Heart left ventricle (tissue), 16 donors: ENCODE data around the gene KIF20A. TPM values are rescaled to one million over a fixed set of nuclear protein-coding genes. Genes with fewer than 3 reads are reported as not detected.
"Not testable (repeated sequence)": the region's sequence is repeated elsewhere in the genome, so short reads cannot be mapped to it uniquely, and the experiment has no call there.

Experiments
- ATAC-seq, 4 donors: fragments of 200-7000 bp; cut with Tn5 transposase; one replicate each; pipeline ENCODE4 v1.9.1; 2020 to 2022; ENCODE audit warnings: moderate library complexity in 4 of 4, mild to moderate bottlenecking in 3 of 4, moderate number of reproducible peaks in 1 of 4
- DNase-seq, 5 donors: peaks; one replicate each; pipeline ENCODE4 v3.0.0-alpha.2; 2020
- H3K27ac ChIP-seq, 12 donors: fragments of 200-600 bp; sonication (generic) in 4 of 12; one replicate each; pipeline versions ENCODE4 v1.5.0 to v1.8.0; 2016 to 2022; ENCODE audit warnings: mild to moderate bottlenecking in 2 of 12
- H3K27me3 ChIP-seq, 9 donors: fragments of 200-600 bp; sonication (generic) in 2 of 9; one replicate each; pipeline versions ENCODE4 v1.5.1 to v1.8.0; 2016 to 2022; ENCODE audit warnings: mild to moderate bottlenecking in 3 of 9
- H3K36me3 ChIP-seq, 9 donors: fragments of 200-600 bp; sonication (generic) in 2 of 9; one replicate each; pipeline versions ENCODE4 v1.5.0 to v1.8.0; 2018 to 2022; ENCODE audit warnings: mild to moderate bottlenecking in 2 of 9
- H3K4me1 ChIP-seq, 12 donors: fragments of 200-600 bp; sonication (generic) in 4 of 12; one replicate each; pipeline versions ENCODE4 v1.5.0 to v1.8.0; 2016 to 2022; ENCODE audit warnings: mild to moderate bottlenecking in 3 of 12
- H3K4me3 ChIP-seq, 12 donors: fragments of 200-600 bp; sonication (generic) in 4 of 12; one replicate each; pipeline versions ENCODE4 v1.5.0 to v1.8.0; 2017 to 2022; ENCODE audit warnings: mild to moderate bottlenecking in 9 of 12, moderate library complexity in 4 of 12
- H3K9me3 ChIP-seq, 12 donors: fragments of 200-600 bp; sonication (generic) in 4 of 12; one replicate each; pipeline versions ENCODE4 v1.5.0 to v1.8.0; 2016 to 2022; ENCODE audit warnings: mild to moderate bottlenecking in 1 of 12
- CTCF ChIP-seq, 12 donors: fragments of 200-600 bp; sonication (generic) in 4 of 12; IDR thresholded peaks; one replicate each; pipeline versions ENCODE4 v1.5.0 to v1.8.0; 2018 to 2022; ENCODE audit warnings: antibody characterized with exemption in 12 of 12, mild to moderate bottlenecking in 5 of 12
- POLR2A ChIP-seq, 2 donors: fragments of 450-650 bp; IDR thresholded peaks; one replicate each; pipeline ENCODE4 v1.6.1; 2017; ENCODE audit warnings: antibody characterized with exemption in 2 of 2, mild to moderate bottlenecking in 2 of 2, moderate library complexity in 2 of 2
- WGBS, 4 donors: extraction: QIAGEN DNeasy Blood & Tissue Kit in 2 of 4; methylation state at CpG; one replicate each; pipeline versions ENCODE4 v1.1.5 to v1.1.7; 2013 to 2018; 5-methylcytosine and 5-hydroxymethylcytosine counted together
- intact Hi-C, 10 donors: fragments of 100-400 bp; cut with DNase I; formaldehyde crosslinking; loops; one replicate each; pipeline versions ENCODE4 v1.11.1 to v1.14.2; 2022
- polyA plus RNA-seq, 2 donors: library from polyadenylated mRNA; stranded (reverse); fragments of 200-250 nt; gene quantifications; one replicate each; pipeline ENCODE4 v1.2.3, GENCODE V29; 2013
- total RNA-seq, 9 donors: library from RNA; depleted of rRNA in 2 of 9; stranded (reverse); fragments of >200 nt in 2 of 9; fragmentation: NEBNext Ultra II Directional in 3 of 9; extraction: Animal tissue kit (Norgen Biotek cat#: 25700) in 3 of 9; gene quantifications; one replicate each; pipeline versions ENCODE4 v1.1.0 to v1.2.4, GENCODE V29; 2016 to 2023
- donor health status: ischemic (EF 13 %, LVEDD 7.1; RV severe dilation, severe dysfunction).
- donor health status: healthy with polysubstance abuse.
- donor health status: DM: no; HTN: yes; CAD: no.
- donor health status: DM: no; HTN: no; CAD: no.
- donor health status: ischemic (EF 25% LVEDD 6.9; RV normal size, moderate dysfunction).
- donor health status: ischemic (EF 25% LVEDD 5.7; RV mildly dilated, moderate dysfunction).
- donor health status: healthy.
- donor health status: DM: yes; HTN: yes; CAD: no.
- donor health status: ischemic (EF 35%, LVEDD 5.7; RV mildly dilated, moderate dysfunction).
- donor health status: nonischemic (EF 11% LVEDD 7.7; RV severe dilation, severe dysfunction).
- donor health status: DM: yes; HTN: yes; CAD: no.
- donor health status: PGD.
- donor health status: ischemic (EF 29% LVEDD 5.4; RV normal size, mild dysfunction).
- donor health status: nonischemic (EF 23%, LVEDD 6.1; RV moderate dilation, normal function).

The KIF20A gene
- total and polyA plus RNA-seq, 11 donors: 0.12 to 12.2 (median 0.77) TPM; not detected in 2

GRCh38 chr5:138148811-138149210, 30.1 kb upstream of the KIF20A start:
- intact Hi-C loops: no loop called here
- TF ChIP-seq POLR2A (IDR thresholded peaks at IDR 0.05) (no peak), CTCF (IDR thresholded peaks at IDR 0.05) (no peak)
- ATAC-seq (peak in 3 of 4 donors; percentile 75 to 89 (median 80)), DNase-seq (peak in 3 of 5 donors; percentile 29 to 43 (median 40))
- Histone ChIP-seq H3K36me3 (no peaks in the 10 kb centered on the region), H3K27ac (no peak overlapping the region), H3K4me3 (no peak overlapping the region), H3K9me3 (no peaks in the 10 kb centered on the region), H3K27me3 (no peaks in the 10 kb centered on the region), H3K4me1 (no peaks in the 10 kb centered on the region)
- 32 to 50% (median 44%) methylated on average over 1 of the region's 1 CpG for WGBS, 4 donors

- WGBS, 4 donors: 55 to 68% (median 58%) methylated on average over 3 of the region's 3 CpGs
These were observed 29.4 kb upstream of the KIF20A start for GRCh38 chr5:138149530-138149929.

GRCh38 chr5:138155977-138156376, 22.9 kb upstream of the KIF20A start:
- H3K27me3 ChIP-seq, intact Hi-C loops, H3K9me3 ChIP-seq, ATAC-seq, H3K27ac ChIP-seq, DNase-seq, H3K4me1 ChIP-seq, H3K4me3 ChIP-seq: not testable (repeated sequence)
- peaks cover under 1 to 53% (median 48%) of the 10 kb centered on the region in 9 donors for H3K36me3 ChIP-seq
- WGBS, 4 donors: 97 to 98% (median 97%) methylated on average over 9 of the region's 9 CpGs

More at GRCh38 chr5:138149530-138149929, 29.4 kb upstream of the KIF20A start:
- H3K27me3 ChIP-seq: no peaks in the 10 kb centered on the region
- H3K27ac ChIP-seq: no peak overlapping the region
- no peaks in the 10 kb centered on the region for H3K36me3 ChIP-seq
- H3K9me3 ChIP-seq: no peaks in the 10 kb centered on the region
- ATAC-seq (no peak), DNase-seq (no peak)
- H3K4me3 ChIP-seq: no peak overlapping the region
- no peaks in the 10 kb centered on the region for H3K4me1 ChIP-seq
- TF ChIP-seq POLR2A (IDR thresholded peaks at IDR 0.05) (no peak), CTCF (IDR thresholded peaks at IDR 0.05) (no peak)
- intact Hi-C loops: no loop called here

GRCh38 chr5:138157626-138158025, 21.3 kb upstream of the KIF20A start:
- peaks cover 8 to 69% (median 64%) of the 10 kb centered on the region in 9 donors for H3K36me3 ChIP-seq
- intact Hi-C loops: no loop called here
- TF ChIP-seq POLR2A (IDR thresholded peaks at IDR 0.05) (no peak), CTCF (IDR thresholded peaks at IDR 0.05) (no peak)
- DNase-seq (no peak), ATAC-seq (no peak)
- no peaks in the 10 kb centered on the region for H3K9me3 ChIP-seq
- no peak overlapping the region for H3K27ac ChIP-seq
- H3K4me3 ChIP-seq: no peak overlapping the region
- 82 to 95% (median 93%) methylated on average over 1 of the region's 1 CpG for WGBS, 4 donors
- H3K27me3 ChIP-seq: no peaks in the 10 kb centered on the region
- H3K4me1 ChIP-seq: no peaks in the 10 kb centered on the region

GRCh38 chr5:138159666-138160065, 19.2 kb upstream of the KIF20A start:
- H3K4me1 ChIP-seq: no peaks in the 10 kb centered on the region

More at GRCh38 chr5:138159666-138160065, 19.2 kb upstream of the KIF20A start:
- H3K27me3 ChIP-seq: no peaks in the 10 kb centered on the region
- no peak for TF ChIP-seq CTCF (IDR thresholded peaks at IDR 0.05)
- TF ChIP-seq POLR2A (IDR thresholded peaks at IDR 0.05): no peak
- ATAC-seq (no peak), DNase-seq (no peak)
- intact Hi-C loops: no loop called here
- no peak overlapping the region for H3K4me3 ChIP-seq
- WGBS, 4 donors: 88 to 93% (median 93%) methylated on average over 5 of the region's 5 CpGs
- no peak overlapping the region for H3K27ac ChIP-seq
- peaks cover 8 to 90% (median 85%) of the 10 kb centered on the region in 9 donors for H3K36me3 ChIP-seq
- no peaks in the 10 kb centered on the region for H3K9me3 ChIP-seq
